GM21576 (cell line): ENCODE results near the gene SCP2.

Experiments
- ATAC-seq: cut with Tn5 transposase; IDR thresholded peaks from one replicate; pipeline ENCODE4 v1.9.1; 2021; ENCODE audit warnings: mild to moderate bottlenecking, moderate library complexity; ENCODE audit not compliant: unreplicated experiment

Gene SCP2

DNA sequence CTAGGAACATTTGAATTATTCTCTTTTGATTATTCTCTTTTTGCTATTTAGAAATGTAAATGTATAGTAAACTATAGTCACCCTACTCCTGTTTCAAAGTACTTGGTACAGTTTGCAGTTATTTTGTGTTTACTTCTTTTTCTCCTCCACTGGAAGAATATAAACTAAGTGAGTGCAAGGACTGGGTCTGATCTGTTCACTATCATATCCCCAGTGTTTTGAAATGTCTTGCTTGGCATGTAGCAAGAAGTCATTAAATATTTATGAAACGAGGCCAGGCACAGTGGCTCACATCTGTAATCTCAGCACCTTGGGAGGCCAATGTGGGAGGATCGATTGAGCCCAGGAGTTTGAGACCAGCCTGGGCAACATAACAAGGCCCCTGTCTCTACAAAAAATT, 99.2 kb downstream of the SCP2 start:
- no peak for ATAC-seq

DNA sequence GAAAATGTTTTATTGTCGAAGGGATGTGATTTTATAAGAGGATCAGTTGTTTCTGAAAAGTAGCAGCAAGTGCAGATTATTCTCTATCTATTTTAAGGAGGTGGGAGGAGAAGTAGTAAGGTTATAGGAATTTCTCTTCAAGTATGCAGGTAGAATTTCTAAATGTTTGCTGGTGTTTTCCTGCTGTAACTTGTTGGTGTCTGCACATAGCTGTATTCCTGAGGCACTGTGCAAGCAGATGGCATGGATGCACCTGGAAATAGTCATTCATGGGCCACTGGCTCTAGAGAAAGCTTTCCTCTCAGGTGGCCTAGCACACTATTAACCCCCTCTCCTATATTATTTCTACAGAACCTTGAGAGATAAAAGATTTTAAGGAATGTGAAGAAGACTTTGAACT, 104.7 kb downstream of the SCP2 start:
- no peak for ATAC-seq

DNA sequence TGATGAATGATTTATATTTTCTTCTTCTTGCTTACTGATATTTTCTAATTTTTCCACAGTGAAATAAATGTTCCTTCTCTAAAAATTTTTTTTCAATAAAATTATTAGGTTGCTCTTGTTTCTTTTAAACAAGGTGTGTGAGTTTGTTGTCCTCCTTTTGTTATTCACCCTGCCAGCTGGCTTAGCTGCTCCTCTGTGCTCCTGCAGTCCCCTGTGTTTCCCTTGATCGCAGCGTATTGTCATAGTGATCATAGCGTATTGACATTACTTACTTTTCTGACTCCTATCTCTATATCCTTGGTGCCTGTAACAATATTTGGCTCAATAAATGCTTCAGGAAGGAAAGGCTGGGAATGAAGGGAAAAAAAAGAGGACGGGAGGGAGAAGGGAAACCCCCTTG, 110.1 kb downstream of the SCP2 start:
- ATAC-seq, result no peak

DNA sequence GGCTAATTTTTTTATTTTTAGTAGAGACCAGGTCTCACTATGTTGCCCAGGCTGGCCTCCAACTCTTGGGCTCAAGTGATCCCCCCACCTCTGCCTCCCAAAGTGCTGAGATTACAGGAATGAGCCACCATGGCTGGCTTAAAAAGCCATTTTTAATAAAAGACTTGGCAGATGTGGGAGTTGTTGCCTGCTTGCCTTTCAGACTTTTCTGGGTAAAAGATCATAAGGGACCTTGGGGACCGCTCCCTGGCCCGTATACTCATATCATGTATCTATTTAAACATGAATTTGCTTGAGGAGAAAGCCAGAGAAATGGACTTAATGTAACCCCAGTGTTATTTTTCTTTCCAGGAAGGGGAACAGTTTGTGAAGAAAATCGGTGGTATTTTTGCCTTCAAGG, 111.5 kb downstream of the SCP2 start:
- no peak for ATAC-seq

DNA sequence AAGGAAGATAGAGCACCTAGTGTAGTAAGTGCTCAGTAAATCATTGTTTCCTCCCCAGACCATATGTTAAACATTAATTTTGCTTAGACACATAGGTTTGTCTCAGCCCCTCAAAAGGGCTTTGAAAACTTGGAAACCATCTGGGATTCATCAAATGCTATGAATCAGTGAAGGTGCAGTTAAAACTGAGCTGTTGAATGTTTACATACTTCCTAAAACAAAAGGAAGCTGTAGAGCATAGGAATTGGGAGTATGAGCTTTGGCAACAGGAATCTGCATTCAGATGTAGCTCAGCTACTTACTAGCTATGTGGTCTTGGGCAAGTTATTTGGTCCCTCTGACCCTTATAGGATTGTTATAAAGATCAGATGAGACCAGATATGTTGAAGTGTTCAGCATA, 116.2 kb downstream of the SCP2 start:
- ATAC-seq, result no peak

DNA sequence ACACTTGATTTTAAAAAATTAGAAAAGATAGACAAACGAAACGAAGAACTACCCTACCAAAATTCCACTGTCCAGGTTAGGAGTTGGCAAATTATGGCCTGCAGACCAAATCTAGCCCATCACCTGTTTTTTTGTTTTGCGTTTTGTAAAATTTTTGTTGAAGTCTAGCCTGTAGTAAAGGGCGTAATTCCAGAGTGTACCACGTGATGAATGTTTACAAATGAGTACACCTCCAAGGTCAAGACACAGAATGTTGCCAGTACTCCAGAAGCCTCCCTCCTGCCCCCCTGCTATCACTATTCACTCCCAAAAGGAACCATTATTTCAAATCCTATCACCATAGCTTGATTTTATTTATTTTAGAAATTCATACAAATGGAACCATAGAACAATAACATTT, 117.8 kb downstream of the SCP2 start:
- ATAC-seq, result no peak

DNA sequence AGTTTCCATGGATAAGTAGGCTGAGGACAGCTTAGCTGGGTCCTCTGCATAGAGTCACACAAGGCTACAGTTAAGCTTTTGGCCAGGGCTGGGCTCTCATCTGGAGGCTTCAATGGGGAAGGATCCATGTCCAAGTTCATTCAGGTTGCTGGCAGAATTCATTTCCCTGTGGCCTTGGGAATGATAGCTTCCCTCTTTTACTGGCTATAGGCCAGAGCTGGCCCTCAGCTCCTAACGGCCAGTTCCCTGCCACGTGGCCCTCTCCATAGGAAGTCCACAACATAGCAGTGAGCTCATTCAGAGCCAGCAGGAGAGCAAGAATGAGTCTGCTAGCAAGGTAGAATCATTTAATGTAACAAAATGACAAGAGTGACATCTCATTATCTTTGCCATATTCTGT, 119.9 kb downstream of the SCP2 start:
- ATAC-seq, result no peak

DNA sequence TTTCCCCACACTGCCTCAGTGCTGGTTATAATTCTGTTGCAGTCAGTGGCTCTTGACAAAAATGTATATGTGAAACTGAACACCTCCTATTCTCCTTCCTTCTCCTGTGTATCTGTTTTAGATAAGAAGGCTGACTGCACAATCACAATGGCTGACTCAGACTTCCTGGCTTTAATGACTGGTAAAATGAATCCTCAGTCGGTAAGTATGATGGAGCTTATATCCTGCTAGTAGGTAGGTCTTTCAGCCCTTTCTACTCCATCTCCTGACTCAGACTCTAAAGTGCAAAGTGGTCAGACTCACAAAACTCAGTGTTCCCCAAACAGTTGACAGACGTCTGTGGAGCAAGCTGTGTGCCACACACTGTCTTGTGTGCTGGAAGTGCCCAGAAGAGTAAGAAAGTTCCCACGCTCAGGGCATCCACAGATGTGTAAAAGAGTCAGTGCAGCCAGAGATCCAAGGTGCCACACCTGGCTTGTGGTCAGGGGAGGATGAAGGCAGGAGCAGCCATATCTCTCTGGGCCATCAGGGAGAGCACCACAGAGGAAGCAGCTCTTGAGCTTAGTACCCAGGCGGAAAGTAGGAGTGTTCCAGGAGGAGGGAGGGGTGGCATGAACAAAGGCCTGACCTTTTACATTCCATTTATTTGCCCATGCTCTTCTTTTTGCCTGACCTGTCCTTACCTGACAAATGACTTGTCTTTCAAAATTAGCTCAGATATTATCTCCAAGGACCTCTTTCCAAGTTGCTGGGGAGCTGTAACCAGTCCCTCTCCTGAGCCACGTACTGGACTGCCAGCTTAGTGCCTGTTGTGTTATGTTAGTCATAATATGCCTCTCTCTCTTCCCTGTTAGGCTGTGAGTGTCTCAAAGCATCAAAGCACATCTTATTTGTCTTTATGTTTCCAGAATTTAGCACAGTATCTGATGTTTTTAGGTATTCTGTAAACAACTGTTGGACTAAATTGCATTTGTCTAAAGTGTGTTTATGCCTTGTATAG, 121.0 kb downstream of the SCP2 start:
- ATAC-seq, result no peak

DNA sequence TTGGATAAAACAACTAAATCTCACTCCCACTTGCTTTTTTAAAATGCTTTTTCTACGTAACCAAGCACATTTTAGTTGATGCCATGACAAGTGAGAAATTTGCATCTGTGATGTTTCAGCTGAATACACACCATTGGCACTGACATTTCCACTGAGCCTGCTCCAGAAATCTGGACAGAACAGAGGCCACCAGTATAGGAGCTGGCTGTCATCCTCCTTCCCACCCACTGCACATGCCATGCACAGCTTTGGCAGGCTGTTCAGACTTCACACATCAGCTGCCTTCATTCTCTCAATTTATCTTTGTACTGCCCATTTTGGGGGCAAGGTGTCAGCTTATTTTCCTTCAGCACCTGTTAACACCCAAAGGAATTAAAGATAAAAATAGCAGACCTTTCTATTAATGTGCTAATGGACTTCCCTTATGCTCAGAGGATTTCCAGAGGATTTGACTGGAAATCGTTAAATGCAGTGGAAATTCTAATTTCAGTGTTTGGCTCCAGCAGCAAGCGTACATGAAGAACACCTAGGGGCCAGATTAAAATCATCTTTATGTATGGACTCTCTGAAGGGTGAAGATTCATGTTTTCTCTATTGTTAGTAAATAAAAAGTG, 122.0 kb downstream of the SCP2 start:
- ATAC-seq, result no peak

DNA sequence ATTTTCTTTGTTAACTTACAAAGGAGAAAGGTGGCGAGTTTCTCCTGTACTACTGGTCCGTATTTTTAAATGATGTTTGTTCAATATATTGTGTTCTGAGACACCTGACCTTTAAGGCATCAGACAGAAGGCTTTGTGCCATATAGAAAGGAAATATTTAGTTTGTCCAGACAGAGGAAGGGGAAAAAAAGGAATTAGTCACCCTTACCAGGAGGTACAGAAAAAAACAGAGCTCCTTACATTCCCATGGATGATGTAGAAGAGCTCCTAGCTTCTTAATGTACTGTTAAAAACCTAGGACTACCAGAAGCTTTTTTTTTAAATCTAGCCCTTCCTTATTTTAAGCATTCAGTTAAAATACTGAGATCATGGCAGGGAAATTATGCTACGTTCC, 122.5 kb downstream of the SCP2 start:
- ATAC-seq, result no peak

DNA sequence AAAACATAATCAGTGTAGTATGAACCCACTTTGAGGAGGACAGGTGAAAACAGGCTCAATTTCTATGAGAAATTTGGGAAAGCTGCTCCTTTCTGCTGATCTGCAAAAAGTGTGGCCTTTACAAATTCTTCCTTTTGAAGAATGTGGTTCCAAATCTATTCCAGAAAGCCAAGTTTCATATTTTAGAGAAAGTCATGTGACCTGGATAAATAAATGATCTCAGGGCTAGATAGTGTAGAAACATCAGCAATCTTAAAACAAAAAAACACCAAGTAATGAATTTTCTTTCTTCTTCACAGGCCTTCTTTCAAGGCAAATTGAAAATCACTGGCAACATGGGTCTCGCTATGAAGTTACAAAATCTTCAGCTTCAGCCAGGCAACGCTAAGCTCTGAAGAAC, 123.2 kb downstream of the SCP2 start:
- no peak for ATAC-seq

DNA sequence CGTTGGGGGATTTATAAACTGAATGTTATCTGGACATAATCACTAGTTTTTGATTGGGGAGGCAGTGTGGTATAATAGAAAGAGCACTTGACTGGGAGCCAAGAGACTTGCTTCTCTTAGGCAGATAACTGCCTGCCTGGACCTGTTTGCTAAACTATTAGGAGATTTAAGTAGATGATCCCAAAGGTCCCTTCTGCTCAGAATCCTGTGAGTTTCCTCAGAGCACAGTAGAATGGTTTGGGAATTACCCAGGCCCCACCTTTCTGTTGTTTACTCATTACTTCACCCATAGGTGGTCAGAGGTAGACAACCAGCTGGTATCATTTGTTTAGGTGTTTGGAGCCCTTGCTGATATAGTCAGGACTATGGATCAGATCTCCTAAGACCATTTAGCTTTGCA, 124.6 kb downstream of the SCP2 start:
- no peak for ATAC-seq

DNA sequence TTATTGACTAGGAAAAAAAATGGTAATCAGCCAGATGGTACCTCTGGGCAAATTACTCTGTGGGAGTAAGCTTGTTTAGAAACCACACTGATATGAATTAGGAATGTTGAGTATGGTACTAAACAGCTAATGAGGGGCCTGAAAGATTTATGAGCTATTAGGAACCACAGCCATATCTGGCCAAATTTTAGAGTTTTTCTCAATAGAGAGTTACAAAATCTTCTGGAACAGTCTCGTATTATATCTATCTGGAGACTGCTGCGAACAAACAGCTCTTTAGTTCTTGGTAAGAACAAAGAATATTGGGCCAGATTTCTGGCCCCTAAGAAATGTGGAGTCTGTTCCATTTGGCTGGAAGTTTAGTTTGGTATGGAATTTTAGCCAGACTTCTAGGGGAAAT, 130.1 kb downstream of the SCP2 start:
- ATAC-seq, result no peak

DNA sequence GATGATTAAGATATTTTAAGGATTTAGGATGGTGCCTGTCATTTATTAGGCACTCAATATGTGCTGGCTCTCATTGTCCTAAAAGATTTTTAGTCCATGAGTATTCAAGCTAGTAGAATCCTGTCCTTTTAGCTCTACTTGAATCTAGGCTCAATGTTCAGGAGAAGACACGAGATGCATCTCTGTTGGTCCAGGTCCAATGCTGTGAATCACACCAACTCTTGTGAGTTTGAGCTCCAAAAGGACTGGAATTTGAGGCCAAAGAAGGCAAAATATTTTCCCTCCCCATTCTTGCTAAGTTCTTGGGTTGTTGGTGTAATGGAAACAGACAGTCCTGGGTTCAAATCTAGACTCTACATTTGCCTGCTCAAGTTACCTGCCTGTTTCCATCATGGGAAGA, 133.5 kb downstream of the SCP2 start:
- no peak for ATAC-seq

DNA sequence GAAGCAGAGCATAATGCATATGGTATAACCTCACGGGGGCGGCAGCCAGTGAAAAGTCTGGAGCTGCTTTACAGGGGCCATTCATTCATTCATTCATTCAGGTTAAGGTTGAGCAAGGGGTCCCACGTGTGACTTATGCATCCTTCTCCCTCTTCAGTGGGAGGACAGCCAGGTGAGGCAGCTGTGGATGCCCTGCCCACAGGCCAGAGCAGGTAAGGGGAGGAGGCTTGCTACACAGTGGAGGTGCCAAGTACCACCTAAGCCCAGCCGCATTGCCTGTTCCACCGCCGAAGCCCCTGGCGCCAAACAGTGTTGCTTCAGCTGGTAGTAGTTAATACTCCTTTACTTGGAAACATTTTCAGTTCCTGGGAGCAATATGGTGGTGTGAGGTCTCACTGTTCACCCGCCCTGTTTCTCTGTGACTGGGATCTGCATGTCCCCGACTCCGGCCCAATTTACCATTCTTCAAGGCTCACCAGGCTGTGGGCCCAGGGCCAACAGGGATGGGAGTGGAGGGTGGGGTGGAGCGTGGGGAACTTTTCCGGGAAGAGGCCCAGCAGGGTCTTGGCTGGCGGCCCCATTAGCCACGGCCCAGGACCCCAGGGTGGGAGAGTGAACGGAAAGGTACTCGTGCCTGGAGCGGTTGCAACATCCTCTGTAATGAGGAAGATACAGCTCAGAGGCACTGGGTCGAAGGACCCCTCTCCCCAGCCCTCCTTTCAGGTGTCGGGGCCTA, 134.2 kb downstream of the SCP2 start:
- no peak for ATAC-seq

DNA sequence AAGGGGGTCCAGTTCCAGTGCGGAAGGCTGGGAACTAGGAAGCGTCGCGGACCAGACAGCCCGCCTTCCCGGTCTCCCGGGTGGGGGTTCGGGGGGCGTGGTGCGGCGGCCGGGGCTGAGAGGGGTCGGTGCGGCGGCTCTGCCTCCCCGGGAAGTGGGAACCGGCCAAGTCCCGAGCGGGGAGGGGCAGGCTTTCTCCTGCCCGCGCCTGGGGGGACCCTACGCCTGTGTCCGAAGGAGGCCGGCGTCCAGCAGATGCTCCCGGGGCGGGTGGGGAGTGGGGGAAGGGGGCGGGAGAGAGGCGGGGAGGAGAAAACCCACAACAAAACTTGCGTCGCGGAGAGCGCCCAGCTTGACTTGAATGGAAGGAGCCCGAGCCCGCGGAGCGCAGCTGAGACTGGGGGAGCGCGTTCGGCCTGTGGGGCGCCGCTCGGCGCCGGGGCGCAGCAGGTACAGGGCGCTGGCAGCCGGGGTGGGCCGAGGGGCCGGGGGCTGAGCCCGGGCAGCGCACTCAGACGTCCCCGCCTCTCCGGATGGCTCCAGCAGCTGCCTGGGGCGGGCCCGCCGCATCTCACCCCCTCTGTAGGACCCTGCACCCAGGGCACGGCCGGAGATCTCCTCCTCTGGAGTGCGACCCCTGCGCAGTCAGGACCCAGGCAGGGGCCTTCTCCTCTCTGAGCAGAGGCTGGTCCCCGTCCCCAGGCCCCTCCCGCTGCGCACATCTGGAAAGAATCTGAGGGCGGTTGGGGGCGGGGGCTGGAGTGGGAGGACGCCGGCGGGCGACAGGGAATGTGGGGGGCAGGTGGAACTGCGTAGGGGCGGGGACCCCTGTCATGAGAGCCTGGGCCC, 135.0 kb downstream of the SCP2 start, which contains the start of gene PODN:
Gene PODN, plus strand, starts transcription at position 355 of the 849 bp plus-strand sequence. CDS start 7,643 bp downstream, outside the sequence.
- ATAC-seq, result no peak

DNA sequence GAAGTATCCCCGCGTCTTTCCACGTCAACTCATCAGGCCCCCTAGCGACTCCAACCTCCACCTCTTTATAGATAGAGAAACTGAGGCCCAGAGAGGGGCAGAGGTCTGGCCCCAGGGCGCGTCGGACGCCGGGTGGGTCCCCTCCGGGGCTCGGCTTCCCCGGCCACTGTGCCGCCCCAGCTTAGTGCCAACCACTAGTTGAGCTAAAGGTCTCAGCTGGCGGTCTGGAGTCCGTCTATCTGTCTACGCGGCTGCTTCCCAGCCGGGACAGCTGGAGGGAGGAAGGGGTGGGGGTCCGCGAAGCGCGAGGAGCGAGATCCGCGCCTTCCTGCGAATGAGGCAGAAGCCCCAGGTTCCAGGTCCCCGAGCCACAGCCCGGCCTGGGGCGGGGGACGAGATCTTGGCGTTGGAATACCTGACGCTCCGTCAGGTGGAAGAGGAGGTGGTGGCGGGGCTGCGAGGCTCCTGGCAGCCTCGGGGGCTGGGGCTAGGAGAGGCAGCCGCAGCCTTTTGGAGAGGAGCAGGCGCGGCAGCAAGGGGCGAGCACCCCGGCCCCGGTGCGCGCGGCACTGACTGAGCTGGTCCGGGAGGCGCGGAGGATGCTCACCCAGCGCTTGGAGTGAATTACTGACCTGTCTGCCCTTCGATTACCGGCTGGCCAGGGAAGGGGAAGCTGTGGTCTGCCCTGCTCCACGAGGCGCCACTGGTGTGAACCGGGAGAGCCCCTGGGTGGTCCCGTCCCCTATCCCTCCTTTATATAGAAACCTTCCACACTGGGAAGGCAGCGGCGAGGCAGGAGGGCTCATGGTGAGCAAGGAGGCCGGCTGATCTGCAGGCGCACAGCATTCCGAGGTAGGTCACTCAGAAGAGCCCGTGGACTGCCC, 135.9 kb downstream of the SCP2 start:
- ATAC-seq, result no peak

DNA sequence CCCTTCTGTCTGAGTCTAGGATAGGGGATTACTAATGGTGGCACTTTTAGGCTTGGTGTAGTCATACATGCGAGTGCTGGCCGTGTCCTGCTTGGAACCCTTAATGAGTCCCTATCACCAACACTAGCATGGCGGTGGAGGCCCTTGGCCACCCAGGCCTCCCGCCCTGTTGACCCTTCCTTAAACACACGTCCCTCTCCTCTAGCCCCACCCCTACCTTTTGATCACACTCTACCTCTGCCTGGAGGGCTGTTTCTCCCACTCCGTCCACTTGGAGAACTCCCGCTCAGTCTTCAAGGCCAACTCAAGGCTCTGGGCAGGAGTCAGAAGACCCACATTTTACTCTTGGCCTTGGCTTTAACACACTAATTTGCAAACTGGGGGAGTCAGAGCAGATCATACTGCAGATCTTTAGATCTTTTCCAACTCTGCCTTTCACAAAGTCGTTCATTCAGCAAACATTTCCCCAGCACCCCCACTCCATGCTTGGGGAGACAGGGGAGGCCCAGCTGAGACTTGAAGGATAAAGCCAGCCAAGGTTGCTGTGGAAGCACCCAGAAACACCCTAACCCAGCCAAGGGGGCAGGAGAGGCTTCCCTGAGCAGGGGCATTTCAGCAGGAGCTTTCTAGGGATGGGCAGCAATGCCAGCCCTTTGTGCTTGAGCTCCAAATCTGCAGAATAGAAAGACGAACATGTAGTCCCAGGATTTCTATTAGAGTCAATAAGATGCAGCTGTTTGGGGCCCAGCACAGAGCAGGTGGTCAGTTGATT, 136.9 kb downstream of the SCP2 start:
- no peak for ATAC-seq

DNA sequence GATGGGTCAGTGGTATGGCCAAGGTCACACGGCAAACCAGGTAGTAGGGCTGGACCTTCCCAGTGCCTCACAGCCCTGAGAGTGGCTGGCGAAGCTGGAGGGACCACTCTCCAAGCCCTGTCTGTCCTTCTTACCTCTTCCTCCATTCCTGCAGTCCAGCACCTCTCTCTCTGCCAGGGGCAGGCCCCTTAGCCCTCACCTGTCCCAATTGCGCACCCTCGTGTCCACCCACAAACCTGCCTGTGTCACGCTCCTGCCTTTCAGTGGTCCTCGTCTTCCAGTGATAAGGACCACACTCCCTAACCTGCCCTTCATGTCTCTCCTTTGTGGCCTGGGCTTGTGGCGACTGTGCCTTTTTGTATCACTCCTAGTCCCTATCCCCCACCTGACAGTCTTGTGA, 138.3 kb downstream of the SCP2 start:
- ATAC-seq, result no peak
